Prostate gland (tissue), 2 donors: ENCODE data around the gene SLC22A3.

Experiments used
- CTCF ChIP-seq, 4 experiments: fragments of 200-600 bp in 2 of 4; fragments of 450-650 bp in 2 of 4; sonication (generic) in 2 of 4; IDR thresholded peaks; 1 replicate in 3 of 4; 2 replicates in 1 of 4; pipeline ENCODE4 v1.5.1; 2016 to 2019; ENCODE audit warnings: antibody characterized with exemption in 4 of 4, mild to moderate bottlenecking in 2 of 4, moderate library complexity in 2 of 4
- POLR2A ChIP-seq: fragments of 450-650 bp; IDR thresholded peaks from one replicate; pipeline ENCODE4 v1.6.1; 2016; ENCODE audit warnings: antibody characterized with exemption, mild to moderate bottlenecking
- POLR2AphosphoS5 ChIP-seq: sonication (generic); formaldehyde crosslinking; IDR thresholded peaks from one replicate; pipeline ENCODE4 v1.6.1; 2017; ENCODE audit warnings: antibody characterized with exemption

GRCh38 chr6:160494576-160494975 is 146.4 kb downstream of the SLC22A3 start:
- TF ChIP-seq CTCF (IDR thresholded peaks at IDR 0.05) (no peak), POLR2AphosphoS5 (no peak), POLR2A (no peak)
